Midbrain (tissue), 1 donor: ENCODE results near the gene TMEM120B.

Source experiments
- DNase-seq: peaks from one replicate; lab custom pipeline; 2025; lab: John Stamatoyannopoulos, UW

TMEM120B gene

GRCh38 chr12:121804417-121805111, 92.0 kb downstream of the TMEM120B start:
- peak; percentile 63 for DNase-seq

- DNase-seq = no peak
These were observed 92.8 kb downstream of the TMEM120B start for GRCh38 chr12:121805171-121806008.

GRCh38 chr12:121806009-121806545, 93.5 kb downstream of the TMEM120B start:
- DNase-seq = no peak

GRCh38 chr12:121806546-121807423, 94.2 kb downstream of the TMEM120B start:
- DNase-seq = no peak

- DNase-seq = no peak
These were observed 95.2 kb downstream of the TMEM120B start for GRCh38 chr12:121807642-121808347.

- no peak for DNase-seq
These were observed 96.1 kb downstream of the TMEM120B start for GRCh38 chr12:121808623-121809022.

- DNase-seq = no peak
These were observed 97.2 kb downstream of the TMEM120B start for GRCh38 chr12:121809712-121810116.

GRCh38 chr12:121810234-121810817, 97.8 kb downstream of the TMEM120B start:
- DNase-seq = no peak

GRCh38 chr12:121810833-121811433, 98.4 kb downstream of the TMEM120B start:
- no peak for DNase-seq

- DNase-seq = peak; percentile 49
These were observed 99.1 kb downstream of the TMEM120B start for GRCh38 chr12:121811434-121812319.

GRCh38 chr12:121812320-121812871, 99.8 kb downstream of the TMEM120B start:
- DNase-seq = peak; percentile 39

GRCh38 chr12:121812921-121813896, 100.7 kb downstream of the TMEM120B start:
- no peak for DNase-seq

- no peak for DNase-seq
These were observed 101.4 kb downstream of the TMEM120B start for GRCh38 chr12:121813951-121814350.

GRCh38 chr12:121814429-121815119, 102.0 kb downstream of the TMEM120B start:
- no peak for DNase-seq

- DNase-seq = no peak
These were observed 102.7 kb downstream of the TMEM120B start for GRCh38 chr12:121815263-121815662.

GRCh38 chr12:121816925-121817647, 104.5 kb downstream of the TMEM120B start:
- no peak for DNase-seq

GRCh38 chr12:121817648-121818043, 105.1 kb downstream of the TMEM120B start:
- no peak for DNase-seq
